ENCODE measurements around the gene TMEM95. TPM values are rescaled to one million over a fixed set of nuclear protein-coding genes. Genes with fewer than 3 reads are reported as not detected.

Gene TMEM95
- total RNA-seq, 1 donor from 2014 or later = not detected

Other genes with a start within 250 kb of the TMEM95 start
- 0.82 and 1.3 TPM in 2 replicates for gene ASGR2, start 240.3 kb upstream of the TMEM95 start, total RNA-seq (ENCODE audit: low replicate concordance)
- gene ASGR1, start 175.8 kb upstream of the TMEM95 start, total RNA-seq (ENCODE audit: low replicate concordance) = 7.5 and 9.7 TPM in 2 replicates
- 7.8 and 46.1 TPM in 2 replicates for gene DLG4, start 135.3 kb upstream of the TMEM95 start, total RNA-seq (ENCODE audit: low replicate concordance)
- gene ACADVL, start 135.2 kb upstream of the TMEM95 start, total RNA-seq (ENCODE audit: low replicate concordance) = 573 and 617 TPM in 2 replicates
- 62.8 and 93.9 TPM in 2 replicates for gene DVL2, start 120.6 kb upstream of the TMEM95 start, total RNA-seq (ENCODE audit: low replicate concordance)
- gene PHF23, start 115.7 kb upstream of the TMEM95 start, total RNA-seq (ENCODE audit: low replicate concordance) = 42.8 and 61.1 TPM in 2 replicates
- 478 and 570 TPM in 2 replicates for gene GABARAP, start 112.7 kb upstream of the TMEM95 start, total RNA-seq (ENCODE audit: low replicate concordance)
- gene CTDNEP1, start 103.4 kb upstream of the TMEM95 start, total RNA-seq (ENCODE audit: low replicate concordance) = 138 and 154 TPM in 2 replicates
- 43.1 and 55.7 TPM in 2 replicates for gene ELP5, start 102.9 kb upstream of the TMEM95 start, total RNA-seq (ENCODE audit: low replicate concordance)
- gene CLDN7, start 92.7 kb upstream of the TMEM95 start, total RNA-seq (ENCODE audit: low replicate concordance) = 118 and 284 TPM in 2 replicates
- 1.2 and 4.0 TPM in 2 replicates for gene SLC2A4, start 73.4 kb upstream of the TMEM95 start, total RNA-seq (ENCODE audit: low replicate concordance)
- 4.5 and 7.0 TPM in 2 replicates for gene YBX2, start 60.5 kb upstream of the TMEM95 start, total RNA-seq (ENCODE audit: low replicate concordance)
- gene EIF5A, start 47.5 kb upstream of the TMEM95 start, total RNA-seq (ENCODE audit: low replicate concordance) = 454 and 510 TPM in 2 replicates
- 75.0 and 75.4 TPM in 2 replicates for gene GPS2, start 39.8 kb upstream of the TMEM95 start, total RNA-seq (ENCODE audit: low replicate concordance)
- gene NEURL4, start 25.8 kb upstream of the TMEM95 start, total RNA-seq (ENCODE audit: low replicate concordance) = 49.9 and 61.5 TPM in 2 replicates
- 3.2 and 8.3 TPM in 2 replicates for gene ACAP1, start 18.6 kb upstream of the TMEM95 start, total RNA-seq (ENCODE audit: low replicate concordance)
- gene KCTD11, start 3.0 kb upstream of the TMEM95 start, total RNA-seq (ENCODE audit: low replicate concordance) = 9.5 and 15.5 TPM in 2 replicates
- gene TNK1, start 25.9 kb downstream of the TMEM95 start, total RNA-seq (ENCODE audit: low replicate concordance) = 6.6 and 11.5 TPM in 2 replicates
- 39.8 and 55.8 TPM in 2 replicates for gene PLSCR3, start 39.4 kb downstream of the TMEM95 start, total RNA-seq (ENCODE audit: low replicate concordance)
- gene TMEM256, start 48.9 kb downstream of the TMEM95 start, total RNA-seq (ENCODE audit: low replicate concordance) = 89.8 and 90.3 TPM in 2 replicates
- 15.0 and 68.4 TPM in 2 replicates for gene NLGN2, start 52.7 kb downstream of the TMEM95 start, total RNA-seq (ENCODE audit: low replicate concordance)
- gene SPEM1, start 65.2 kb downstream of the TMEM95 start, total RNA-seq (ENCODE audit: low replicate concordance) = 0.31 TPM in 1 of 2 replicates, not detected in the other
- gene SPEM2, start 70.5 kb downstream of the TMEM95 start, total RNA-seq (ENCODE audit: low replicate concordance) = not detected in 2 replicates
- not detected in 2 replicates for gene SPEM3, start 73.7 kb downstream of the TMEM95 start, total RNA-seq (ENCODE audit: low replicate concordance)
- 6.4 and 15.9 TPM in 2 replicates for gene TMEM102, start 80.3 kb downstream of the TMEM95 start, total RNA-seq (ENCODE audit: low replicate concordance)
- 21.8 and 76.0 TPM in 2 replicates for gene FGF11, start 84.4 kb downstream of the TMEM95 start, total RNA-seq (ENCODE audit: low replicate concordance)
- 16.4 and 51.1 TPM in 2 replicates for gene CHRNB1, start 89.9 kb downstream of the TMEM95 start, total RNA-seq (ENCODE audit: low replicate concordance)
- 34.5 and 76.6 TPM in 2 replicates for gene ZBTB4, start 124.5 kb downstream of the TMEM95 start, total RNA-seq (ENCODE audit: low replicate concordance)
- not detected in 2 replicates for gene SLC35G6, start 126.3 kb downstream of the TMEM95 start, total RNA-seq (ENCODE audit: low replicate concordance)
- 175 and 244 TPM in 2 replicates for gene POLR2A, start 129.2 kb downstream of the TMEM95 start, total RNA-seq (ENCODE audit: low replicate concordance)
- 4.3 and 11.3 TPM in 2 replicates for gene TNFSF12, start 193.9 kb downstream of the TMEM95 start, total RNA-seq (ENCODE audit: low replicate concordance)
- 2.4 and 3.5 TPM in 2 replicates for gene TNFSF13, start 203.6 kb downstream of the TMEM95 start, total RNA-seq (ENCODE audit: low replicate concordance)
- 50.2 and 52.7 TPM in 2 replicates for gene SENP3, start 206.8 kb downstream of the TMEM95 start, total RNA-seq (ENCODE audit: low replicate concordance)
- gene CD68, start 224.5 kb downstream of the TMEM95 start, total RNA-seq (ENCODE audit: low replicate concordance) = 5.0 and 5.8 TPM in 2 replicates
- gene MPDU1, start 228.7 kb downstream of the TMEM95 start, total RNA-seq (ENCODE audit: low replicate concordance) = 61.8 and 67.6 TPM in 2 replicates
- gene SOX15, start 234.9 kb downstream of the TMEM95 start, total RNA-seq (ENCODE audit: low replicate concordance) = 0.77 and 4.0 TPM in 2 replicates